ENCODE measurements around the gene PSMA6. TPM values are rescaled to one million over a fixed set of nuclear protein-coding genes. Genes with fewer than 3 reads are reported as not detected.

PSMA6 gene
- total and polyA plus RNA-seq, 2 of the 13 experiments (the other 11 are each of a cell fraction or from before 2014, with no cell fraction given) = 525 to 1,109 TPM

DNA sequence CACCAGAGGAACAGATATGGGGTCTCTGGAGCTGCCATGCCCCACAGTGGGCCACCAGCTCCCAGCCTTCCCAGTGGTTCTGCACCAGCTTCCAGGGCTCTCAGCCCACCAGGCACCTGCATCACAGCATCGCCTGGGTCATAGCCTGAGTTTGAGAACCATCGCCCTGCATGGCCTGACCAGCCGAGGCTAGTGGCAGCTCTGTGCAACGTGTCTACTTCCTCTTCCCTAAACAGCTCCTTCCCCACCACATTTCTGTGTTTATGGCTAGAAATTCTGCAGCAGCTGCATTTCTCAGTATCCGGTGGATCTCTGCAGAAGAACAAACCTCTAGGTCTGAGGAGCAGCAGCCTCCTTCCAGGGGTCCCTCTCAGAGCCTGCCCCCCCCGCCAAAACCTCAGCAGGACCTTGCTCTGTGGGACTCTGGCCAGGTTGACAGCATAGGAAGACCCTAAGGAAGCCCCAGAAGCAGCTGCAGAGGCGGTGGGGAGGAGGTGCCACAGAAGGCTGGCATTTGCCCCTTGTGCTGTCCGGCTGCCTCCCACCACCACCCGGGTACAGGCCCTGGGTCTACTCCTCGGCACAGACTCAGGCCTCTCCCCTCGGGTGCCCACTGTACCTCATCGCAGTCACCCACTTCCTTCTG is 47.7 kb downstream of the PSMA6 start (continued):
- no peak for TF ChIP-seq RFXAP (CRISPR knock-in tag; IDR thresholded peaks at IDR 0.05; ENCODE audit: borderline replicate concordance)
- TF ChIP-seq, protein P1, sequence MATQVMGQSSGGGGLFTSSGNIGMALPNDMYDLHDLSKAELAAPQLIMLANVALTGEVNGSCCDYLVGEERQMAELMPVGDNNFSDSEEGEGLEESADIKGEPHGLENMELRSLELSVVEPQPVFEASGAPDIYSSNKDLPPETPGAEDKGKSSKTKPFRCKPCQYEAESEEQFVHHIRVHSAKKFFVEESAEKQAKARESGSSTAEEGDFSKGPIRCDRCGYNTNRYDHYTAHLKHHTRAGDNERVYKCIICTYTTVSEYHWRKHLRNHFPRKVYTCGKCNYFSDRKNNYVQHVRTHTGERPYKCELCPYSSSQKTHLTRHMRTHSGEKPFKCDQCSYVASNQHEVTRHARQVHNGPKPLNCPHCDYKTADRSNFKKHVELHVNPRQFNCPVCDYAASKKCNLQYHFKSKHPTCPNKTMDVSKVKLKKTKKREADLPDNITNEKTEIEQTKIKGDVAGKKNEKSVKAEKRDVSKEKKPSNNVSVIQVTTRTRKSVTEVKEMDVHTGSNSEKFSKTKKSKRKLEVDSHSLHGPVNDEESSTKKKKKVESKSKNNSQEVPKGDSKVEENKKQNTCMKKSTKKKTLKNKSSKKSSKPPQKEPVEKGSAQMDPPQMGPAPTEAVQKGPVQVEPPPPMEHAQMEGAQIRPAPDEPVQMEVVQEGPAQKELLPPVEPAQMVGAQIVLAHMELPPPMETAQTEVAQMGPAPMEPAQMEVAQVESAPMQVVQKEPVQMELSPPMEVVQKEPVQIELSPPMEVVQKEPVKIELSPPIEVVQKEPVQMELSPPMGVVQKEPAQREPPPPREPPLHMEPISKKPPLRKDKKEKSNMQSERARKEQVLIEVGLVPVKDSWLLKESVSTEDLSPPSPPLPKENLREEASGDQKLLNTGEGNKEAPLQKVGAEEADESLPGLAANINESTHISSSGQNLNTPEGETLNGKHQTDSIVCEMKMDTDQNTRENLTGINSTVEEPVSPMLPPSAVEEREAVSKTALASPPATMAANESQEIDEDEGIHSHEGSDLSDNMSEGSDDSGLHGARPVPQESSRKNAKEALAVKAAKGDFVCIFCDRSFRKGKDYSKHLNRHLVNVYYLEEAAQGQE (IDR thresholded peaks at IDR 0.05; ENCODE audit: borderline replicate concordance in 1 of 2, low read depth in 1 of 2, low read length in 2 of 2) = no peak
- no peak for TF ChIP-seq PHF5A (CRISPR knock-in tag; IDR thresholded peaks at IDR 0.05; ENCODE audit: low read depth, unreplicated experiment)
- TF ChIP-seq, protein P2, sequence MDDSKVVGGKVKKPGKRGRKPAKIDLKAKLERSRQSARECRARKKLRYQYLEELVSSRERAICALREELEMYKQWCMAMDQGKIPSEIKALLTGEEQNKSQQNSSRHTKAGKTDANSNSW (CRISPR knock-in tag; IDR thresholded peaks at IDR 0.05; ENCODE audit: borderline replicate concordance) = no peak
- TF ChIP-seq ZNF572 (CRISPR knock-in tag; IDR thresholded peaks at IDR 0.05) = no peak
- no peak for TF ChIP-seq NFKB2 (CRISPR knock-in tag; IDR thresholded peaks at IDR 0.05; ENCODE audit: borderline replicate concordance)
- TF ChIP-seq MBD4 (IDR thresholded peaks at IDR 0.05; ENCODE audit: borderline replicate concordance, low read length) = no peak
- TF ChIP-seq GATA4 (IDR thresholded peaks at IDR 0.05; ENCODE audit: borderline replicate concordance, low read depth) = no peak
- TF ChIP-seq, protein P3, sequence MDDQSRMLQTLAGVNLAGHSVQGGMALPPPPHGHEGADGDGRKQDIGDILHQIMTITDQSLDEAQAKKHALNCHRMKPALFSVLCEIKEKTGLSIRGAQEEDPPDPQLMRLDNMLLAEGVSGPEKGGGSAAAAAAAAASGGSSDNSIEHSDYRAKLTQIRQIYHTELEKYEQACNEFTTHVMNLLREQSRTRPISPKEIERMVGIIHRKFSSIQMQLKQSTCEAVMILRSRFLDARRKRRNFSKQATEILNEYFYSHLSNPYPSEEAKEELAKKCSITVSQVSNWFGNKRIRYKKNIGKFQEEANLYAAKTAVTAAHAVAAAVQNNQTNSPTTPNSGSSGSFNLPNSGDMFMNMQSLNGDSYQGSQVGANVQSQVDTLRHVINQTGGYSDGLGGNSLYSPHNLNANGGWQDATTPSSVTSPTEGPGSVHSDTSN (CRISPR knock-in tag; IDR thresholded peaks at IDR 0.05; ENCODE audit: borderline replicate concordance) = no peak
- no peak for TF ChIP-seq ZNF20 (CRISPR knock-in tag; IDR thresholded peaks at IDR 0.05)
- no peak for TF ChIP-seq HOXA5 (CRISPR knock-in tag; IDR thresholded peaks at IDR 0.05)
- TF ChIP-seq MTF2 (CRISPR knock-in tag; IDR thresholded peaks at IDR 0.05; ENCODE audit: borderline replicate concordance) = no peak
- TF ChIP-seq ZFP82 (CRISPR knock-in tag; IDR thresholded peaks at IDR 0.05; ENCODE audit: borderline replicate concordance) = no peak
- TF ChIP-seq, protein P4, sequence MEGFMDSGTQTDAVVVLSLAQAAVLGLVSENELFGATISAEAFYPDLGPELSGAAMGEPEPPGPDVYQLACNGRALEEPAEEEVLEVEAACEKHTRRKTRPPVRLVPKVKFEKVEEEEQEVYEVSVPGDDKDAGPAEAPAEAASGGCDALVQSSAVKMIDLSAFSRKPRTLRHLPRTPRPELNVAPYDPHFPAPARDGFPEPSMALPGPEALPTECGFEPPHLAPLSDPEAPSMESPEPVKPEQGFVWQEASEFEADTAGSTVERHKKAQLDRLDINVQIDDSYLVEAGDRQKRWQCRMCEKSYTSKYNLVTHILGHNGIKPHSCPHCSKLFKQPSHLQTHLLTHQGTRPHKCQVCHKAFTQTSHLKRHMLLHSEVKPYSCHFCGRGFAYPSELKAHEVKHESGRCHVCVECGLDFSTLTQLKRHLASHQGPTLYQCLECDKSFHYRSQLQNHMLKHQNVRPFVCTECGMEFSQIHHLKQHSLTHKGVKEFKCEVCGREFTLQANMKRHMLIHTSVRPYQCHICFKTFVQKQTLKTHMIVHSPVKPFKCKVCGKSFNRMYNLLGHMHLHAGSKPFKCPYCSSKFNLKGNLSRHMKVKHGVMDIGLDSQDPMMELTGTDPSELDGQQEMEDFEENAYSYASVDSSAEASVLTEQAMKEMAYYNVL (CRISPR knock-in tag; IDR thresholded peaks at IDR 0.05; ENCODE audit: borderline replicate concordance) = 0 out of 2 replicates have a peak, but pooled peaks have one; percentile 43
- TF ChIP-seq, protein P5, sequence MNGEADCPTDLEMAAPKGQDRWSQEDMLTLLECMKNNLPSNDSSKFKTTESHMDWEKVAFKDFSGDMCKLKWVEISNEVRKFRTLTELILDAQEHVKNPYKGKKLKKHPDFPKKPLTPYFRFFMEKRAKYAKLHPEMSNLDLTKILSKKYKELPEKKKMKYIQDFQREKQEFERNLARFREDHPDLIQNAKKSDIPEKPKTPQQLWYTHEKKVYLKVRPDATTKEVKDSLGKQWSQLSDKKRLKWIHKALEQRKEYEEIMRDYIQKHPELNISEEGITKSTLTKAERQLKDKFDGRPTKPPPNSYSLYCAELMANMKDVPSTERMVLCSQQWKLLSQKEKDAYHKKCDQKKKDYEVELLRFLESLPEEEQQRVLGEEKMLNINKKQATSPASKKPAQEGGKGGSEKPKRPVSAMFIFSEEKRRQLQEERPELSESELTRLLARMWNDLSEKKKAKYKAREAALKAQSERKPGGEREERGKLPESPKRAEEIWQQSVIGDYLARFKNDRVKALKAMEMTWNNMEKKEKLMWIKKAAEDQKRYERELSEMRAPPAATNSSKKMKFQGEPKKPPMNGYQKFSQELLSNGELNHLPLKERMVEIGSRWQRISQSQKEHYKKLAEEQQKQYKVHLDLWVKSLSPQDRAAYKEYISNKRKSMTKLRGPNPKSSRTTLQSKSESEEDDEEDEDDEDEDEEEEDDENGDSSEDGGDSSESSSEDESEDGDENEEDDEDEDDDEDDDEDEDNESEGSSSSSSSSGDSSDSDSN (CRISPR knock-in tag; IDR thresholded peaks at IDR 0.05) = peak; percentile 19; the same call in 1 of the 2 replicates
